ENCODE measurements around the gene CTSW.

Gene CTSW

GRCh38 chr11:65903715-65904114 lies 24.1 kb downstream of the CTSW start:
- DNase-seq (ENCODE audit: low spot score): no peak

- DNase-seq (ENCODE audit: low spot score): no peak
Measured at GRCh38 chr11:65906602-65907001, 27.0 kb downstream of the CTSW start.

- DNase-seq (ENCODE audit: low spot score): no peak
Measured at GRCh38 chr11:65907878-65908277, 28.2 kb downstream of the CTSW start.

GRCh38 chr11:65911682-65912568 lies 32.3 kb downstream of the CTSW start:
- peak; percentile 71 for DNase-seq (ENCODE audit: low spot score)

- no peak for DNase-seq (ENCODE audit: low spot score)
Measured at GRCh38 chr11:65912845-65913244, 33.2 kb downstream of the CTSW start.

GRCh38 chr11:65915101-65915820 lies 35.6 kb downstream of the CTSW start:
- DNase-seq (ENCODE audit: low spot score): no peak

- no peak for DNase-seq (ENCODE audit: low spot score)
Measured at GRCh38 chr11:65915821-65916251, 36.2 kb downstream of the CTSW start.

- no peak for DNase-seq (ENCODE audit: low spot score)
Measured at GRCh38 chr11:65916391-65916790, 36.8 kb downstream of the CTSW start.

GRCh38 chr11:65917077-65917433 lies 37.4 kb downstream of the CTSW start:
- DNase-seq (ENCODE audit: low spot score): no peak

GRCh38 chr11:65917434-65918210 lies 38.0 kb downstream of the CTSW start:
- DNase-seq (ENCODE audit: low spot score): no peak

GRCh38 chr11:65918211-65919140 lies 38.8 kb downstream of the CTSW start, which contains the start of gene C11orf68:
Gene C11orf68, minus strand, starts transcription at chr11:65919062. Its CDS starts 31 bp downstream, at chr11:65919031.
- DNase-seq (ENCODE audit: low spot score): no peak

- peak; percentile 99 for DNase-seq (ENCODE audit: low spot score)
Measured at GRCh38 chr11:65919141-65919572, 39.5 kb downstream of the CTSW start, which contains the start of gene DRAP1. Gene DRAP1, plus strand, starts transcription at chr11:65919426. Its CDS starts 76 bp downstream, at chr11:65919502.

- DNase-seq (ENCODE audit: low spot score): no peak
Measured at GRCh38 chr11:65919573-65920371, 40.1 kb downstream of the CTSW start.

GRCh38 chr11:65920372-65920802 lies 40.8 kb downstream of the CTSW start:
- no peak for DNase-seq (ENCODE audit: low spot score)

- DNase-seq (ENCODE audit: low spot score): no peak
Measured at GRCh38 chr11:65921033-65921555, 41.5 kb downstream of the CTSW start.

GRCh38 chr11:65921876-65922275 lies 42.2 kb downstream of the CTSW start:
- DNase-seq (ENCODE audit: low spot score): no peak

GRCh38 chr11:65922565-65922964 lies 42.9 kb downstream of the CTSW start:
- no peak for DNase-seq (ENCODE audit: low spot score)

GRCh38 chr11:65925397-65925796 lies 45.8 kb downstream of the CTSW start:
- no peak for DNase-seq (ENCODE audit: low spot score)

- DNase-seq (ENCODE audit: low spot score): peak; percentile 23
Measured at GRCh38 chr11:65927904-65928397, 48.3 kb downstream of the CTSW start.

GRCh38 chr11:65928667-65929066 lies 49.0 kb downstream of the CTSW start:
- no peak for DNase-seq (ENCODE audit: low spot score)
